ENCODE results near the gene ACTR1B. TPM values are rescaled to one million over a fixed set of nuclear protein-coding genes. Genes with fewer than 3 reads are reported as not detected.
"Not testable (repeated sequence)": the region's sequence is repeated elsewhere in the genome, so short reads cannot be mapped to it uniquely, and the experiment has no call there.

Gene ACTR1B
- total RNA-seq, 1 experiment from 2014 or later, result 28.3 TPM

DNA sequence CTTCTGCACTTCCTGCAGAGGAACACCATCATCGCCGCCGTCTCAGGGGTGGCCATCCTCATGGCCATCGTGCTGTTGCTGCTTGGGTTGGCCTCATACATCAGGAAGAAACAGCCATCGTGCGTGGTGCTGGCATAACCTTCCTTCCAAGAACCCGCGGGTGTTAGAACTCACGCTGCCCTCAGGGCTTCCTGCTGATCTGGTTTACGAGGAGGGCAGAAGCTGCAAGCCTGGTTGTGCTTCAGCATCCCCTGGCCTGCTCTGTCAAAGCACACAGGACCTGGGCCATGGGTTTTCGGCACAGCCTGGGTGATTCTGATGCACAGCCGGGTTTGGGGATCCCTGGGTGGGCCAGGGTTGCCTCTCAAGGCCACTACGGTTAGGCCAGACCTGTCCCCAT, 37.3 kb upstream of the ACTR1B start:
- Histone ChIP-seq H3K9me3 (replicated peaks) (no peaks in the 10 kb centered on the region), H3K4me3 (no peak overlapping the region), H3K27ac (no peak overlapping the region), H3K4me1 (replicated peaks) (no peaks in the 10 kb centered on the region), H3K27me3 (replicated peaks) (peaks cover 9% of the 10 kb centered on the region), H3K36me3 (no peaks in the 10 kb centered on the region)
- DNase-seq (ENCODE audit: low read depth in 1 of 2, low spot score in 2 of 2), result no peak

DNA sequence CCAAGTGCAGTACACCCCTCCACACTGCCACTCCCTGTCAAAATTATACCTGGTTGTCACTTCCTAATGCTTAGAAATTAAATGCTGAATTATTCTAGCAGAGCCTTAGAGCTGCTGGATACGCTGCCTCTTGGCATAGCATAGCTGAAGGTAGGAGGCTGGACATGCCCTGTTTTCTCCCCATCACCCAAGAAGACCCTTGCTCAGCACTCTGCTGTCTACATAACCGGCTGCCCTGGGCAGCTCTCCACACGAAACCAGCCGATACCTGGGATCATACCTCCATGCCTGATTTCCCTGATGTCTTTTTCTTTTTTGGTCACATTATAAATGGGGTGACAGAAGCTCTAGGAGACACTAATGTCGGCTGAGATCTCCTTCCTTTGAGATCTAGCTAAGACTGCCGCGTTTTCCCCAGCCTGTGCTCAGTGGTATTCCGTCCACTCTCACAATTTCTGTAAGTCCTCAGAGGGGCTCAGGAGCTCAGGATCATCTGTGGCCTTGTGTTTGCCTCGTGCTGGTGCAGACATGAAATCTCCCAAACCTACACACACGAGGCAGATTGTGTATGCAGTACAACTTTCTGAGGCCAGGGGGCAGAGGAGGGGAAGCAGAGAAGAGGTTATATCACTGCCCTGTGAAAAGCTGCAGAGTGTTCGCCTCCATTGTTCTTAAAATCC, 36.1 kb upstream of the ACTR1B start:
- H3K27me3 ChIP-seq (replicated peaks), result peaks cover 9% of the 10 kb centered on the region
- H3K4me1 ChIP-seq (replicated peaks), result no peaks in the 10 kb centered on the region
- H3K9me3 ChIP-seq (replicated peaks), result no peaks in the 10 kb centered on the region
- H3K27ac ChIP-seq, result no peak overlapping the region
- no peak overlapping the region for H3K4me3 ChIP-seq
- no peaks in the 10 kb centered on the region for H3K36me3 ChIP-seq
- peak; percentile 39 to 56 for DNase-seq (ENCODE audit: low read depth in 1 of 2, low spot score in 2 of 2)

DNA sequence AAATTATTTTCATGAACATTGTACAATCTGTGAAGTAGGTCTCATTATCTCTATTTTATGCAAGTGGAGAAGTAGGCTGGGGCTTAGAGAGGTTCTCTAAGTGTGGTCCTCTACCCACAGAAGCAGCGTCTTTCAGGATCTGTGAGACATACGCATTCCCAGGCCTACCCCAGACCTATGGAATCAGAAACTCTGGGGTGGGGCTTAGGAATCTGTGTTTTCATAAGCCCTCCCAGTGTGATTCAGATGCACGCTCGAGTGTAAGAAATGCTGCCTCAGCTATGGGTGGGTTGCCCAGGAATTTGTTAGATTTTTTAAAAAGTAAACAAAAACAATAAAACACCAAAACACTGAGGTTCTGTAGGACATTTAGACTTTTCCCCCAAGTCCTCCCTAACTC, 34.7 kb upstream of the ACTR1B start:
- H3K27me3 ChIP-seq (replicated peaks), result peaks cover under 1% of the 10 kb centered on the region; the same call in 1 of the 2 replicates
- DNase-seq (ENCODE audit: low read depth in 1 of 2, low spot score in 2 of 2), result no peak
- no peak overlapping the region for H3K4me3 ChIP-seq
- no peak overlapping the region for H3K27ac ChIP-seq
- no peaks in the 10 kb centered on the region for H3K9me3 ChIP-seq (replicated peaks)
- no peaks in the 10 kb centered on the region for H3K4me1 ChIP-seq (replicated peaks)
- H3K36me3 ChIP-seq, result no peaks in the 10 kb centered on the region

DNA sequence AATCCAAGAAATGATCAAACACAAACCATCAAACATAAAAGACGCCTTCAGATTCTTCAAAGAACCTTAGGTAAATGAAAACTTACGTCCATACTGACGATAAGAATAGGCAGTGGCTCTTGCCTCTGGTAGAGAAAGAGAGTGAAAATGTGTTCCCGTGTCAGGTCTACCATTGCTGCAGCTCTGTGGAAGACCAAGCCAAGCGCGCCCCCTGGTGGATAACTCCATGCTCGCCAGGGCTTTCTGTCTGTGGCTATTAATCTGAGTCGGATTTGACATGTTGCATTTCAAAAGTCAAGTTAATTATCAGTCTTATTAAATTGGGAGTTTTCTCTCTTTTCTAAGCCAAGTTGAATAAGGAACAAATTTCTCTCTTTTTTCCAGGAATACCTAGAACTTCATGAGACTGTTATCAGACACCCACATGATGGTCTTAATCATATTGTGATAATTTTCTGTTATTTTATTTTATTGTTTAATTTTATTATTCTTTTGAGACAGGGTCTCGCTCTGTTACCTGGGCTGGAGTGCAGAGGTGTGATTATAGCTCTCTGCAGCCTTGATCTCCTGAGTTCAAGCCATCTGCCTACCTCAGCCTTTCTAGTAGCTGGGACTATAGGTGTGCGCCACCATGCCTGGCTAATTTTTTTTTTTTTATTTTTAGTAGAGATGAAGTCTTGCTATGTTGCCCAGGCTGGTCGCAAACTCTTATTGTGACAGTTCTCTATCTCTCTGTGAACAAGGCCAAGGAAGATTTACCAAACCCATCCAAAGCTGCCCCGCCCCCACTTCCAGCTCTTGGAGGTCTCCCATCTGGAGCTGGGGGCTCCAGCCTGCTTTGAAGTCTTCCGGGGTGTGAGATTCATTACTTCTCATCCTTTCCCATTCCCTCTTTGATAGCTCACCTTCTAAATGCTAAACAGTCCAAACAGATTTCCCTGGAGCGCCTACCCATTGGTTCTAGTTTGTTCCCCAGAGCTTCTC, 33.7 kb upstream of the ACTR1B start:
- Histone ChIP-seq H3K9me3 (replicated peaks) (no peaks in the 10 kb centered on the region), H3K27me3 (replicated peaks) (no peaks in the 10 kb centered on the region), H3K36me3 (no peaks in the 10 kb centered on the region), H3K4me3 (no peak overlapping the region), H3K4me1 (replicated peaks) (no peaks in the 10 kb centered on the region), H3K27ac (no peak overlapping the region)
- peak; percentile 52 to 84 for DNase-seq (ENCODE audit: low read depth in 1 of 2, low spot score in 2 of 2)

DNA sequence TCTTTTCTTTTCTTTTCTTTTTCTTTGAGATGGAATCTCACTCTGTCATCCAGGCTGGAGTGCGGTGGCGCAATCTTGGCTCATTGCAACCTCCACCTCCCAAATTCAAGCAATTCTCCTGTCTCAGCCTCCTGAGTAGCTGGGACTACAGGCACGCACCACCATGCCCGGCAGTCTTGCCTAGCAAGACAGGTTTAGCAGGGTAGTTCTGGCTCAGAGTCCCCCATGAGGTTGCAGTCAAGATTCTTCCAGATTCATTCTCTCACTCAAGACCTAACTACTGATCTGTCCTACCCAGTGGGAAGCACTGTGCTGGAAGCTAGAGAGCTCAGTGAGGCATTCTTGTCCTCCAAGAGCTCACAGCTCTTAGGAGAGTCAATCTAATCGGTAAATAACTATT, 31.9 kb upstream of the ACTR1B start:
- Histone ChIP-seq H3K9me3 (replicated peaks) (no peaks in the 10 kb centered on the region), H3K4me3 (no peak overlapping the region), H3K4me1 (replicated peaks) (no peaks in the 10 kb centered on the region), H3K27ac (no peak overlapping the region), H3K36me3 (no peaks in the 10 kb centered on the region), H3K27me3 (replicated peaks) (no peaks in the 10 kb centered on the region)
- no peak for DNase-seq (ENCODE audit: low read depth in 1 of 2, low spot score in 2 of 2)

GRCh38 chr2:97693476-97693875, 29.6 kb upstream of the ACTR1B start:
- no peaks in the 10 kb centered on the region for H3K27me3 ChIP-seq (replicated peaks)
- DNase-seq (ENCODE audit: low read depth in 1 of 2, low spot score in 2 of 2), result no peak
- H3K36me3 ChIP-seq, result no peaks in the 10 kb centered on the region
- no peak overlapping the region for H3K27ac ChIP-seq
- no peaks in the 10 kb centered on the region for H3K4me1 ChIP-seq (replicated peaks)
- H3K4me3 ChIP-seq, result no peak overlapping the region
- H3K9me3 ChIP-seq (replicated peaks), result no peaks in the 10 kb centered on the region

DNA sequence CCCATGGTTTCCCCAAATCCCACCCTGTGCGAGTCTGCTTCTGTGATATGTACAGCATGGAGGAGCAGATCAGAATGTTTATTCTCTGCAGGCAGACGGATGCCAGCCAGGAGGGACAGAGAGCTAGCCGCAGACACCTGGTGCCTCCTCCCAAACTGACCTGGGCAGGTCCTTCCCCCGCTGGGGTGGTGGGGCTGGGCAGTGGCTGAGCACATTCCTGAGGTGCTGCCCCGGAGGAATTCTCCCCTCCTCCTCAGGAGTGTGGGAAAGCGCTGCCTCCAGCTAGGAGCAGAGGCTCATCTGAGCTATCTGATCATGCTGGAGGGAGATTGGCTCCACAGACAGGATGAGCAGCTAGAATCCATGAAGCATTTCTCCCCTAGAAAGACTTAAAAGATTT, 27.3 kb upstream of the ACTR1B start:
- Histone ChIP-seq H3K9me3 (replicated peaks) (no peaks in the 10 kb centered on the region), H3K27me3 (replicated peaks) (no peaks in the 10 kb centered on the region), H3K27ac (no peak overlapping the region), H3K4me3 (no peak overlapping the region), H3K4me1 (replicated peaks) (no peaks in the 10 kb centered on the region), H3K36me3 (no peaks in the 10 kb centered on the region)
- DNase-seq (ENCODE audit: low read depth in 1 of 2, low spot score in 2 of 2), result no peak

- Histone ChIP-seq H3K4me3 (no peak overlapping the region), H3K9me3 (replicated peaks) (no peaks in the 10 kb centered on the region), H3K4me1 (replicated peaks) (no peaks in the 10 kb centered on the region), H3K27ac (no peak overlapping the region), H3K27me3 (replicated peaks) (no peaks in the 10 kb centered on the region), H3K36me3 (no peaks in the 10 kb centered on the region)
- no peak for DNase-seq (ENCODE audit: low read depth in 1 of 2, low spot score in 2 of 2)
Measured at GRCh38 chr2:97688062-97688827, 24.4 kb upstream of the ACTR1B start.

GRCh38 chr2:97687235-97687634, 23.4 kb upstream of the ACTR1B start:
- DNase-seq (ENCODE audit: low read depth in 1 of 2, low spot score in 2 of 2); H3K27ac ChIP-seq; H3K4me1 ChIP-seq (replicated peaks); H3K4me3 ChIP-seq; H3K9me3 ChIP-seq (replicated peaks); H3K27me3 ChIP-seq (replicated peaks); H3K36me3 ChIP-seq: not testable (repeated sequence)

DNA sequence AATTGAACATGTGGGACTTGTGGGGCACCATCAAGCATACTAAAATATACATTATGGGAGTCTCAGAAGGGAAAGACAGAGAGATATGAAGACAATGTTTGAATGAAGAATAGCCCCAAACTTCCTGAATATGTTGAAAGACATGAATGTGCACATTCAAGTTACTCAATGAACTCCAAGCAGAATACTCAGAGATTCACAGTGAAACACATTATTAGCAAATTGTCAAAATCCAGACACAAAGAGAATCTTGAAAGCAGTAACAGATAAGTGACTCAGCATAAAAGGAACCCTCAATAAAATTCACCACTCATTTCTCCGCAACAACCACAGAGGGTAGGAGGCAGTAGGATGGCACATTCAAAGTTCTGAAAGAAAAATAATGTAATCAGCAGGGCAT, 14.5 kb upstream of the ACTR1B start:
- Histone ChIP-seq H3K4me1 (replicated peaks) (no peaks in the 10 kb centered on the region), H3K4me3 (no peak overlapping the region), H3K9me3 (replicated peaks) (no peaks in the 10 kb centered on the region), H3K27me3 (replicated peaks) (no peaks in the 10 kb centered on the region), H3K36me3 (no peaks in the 10 kb centered on the region), H3K27ac (no peak overlapping the region)
- no peak for DNase-seq (ENCODE audit: low read depth in 1 of 2, low spot score in 2 of 2)

DNA sequence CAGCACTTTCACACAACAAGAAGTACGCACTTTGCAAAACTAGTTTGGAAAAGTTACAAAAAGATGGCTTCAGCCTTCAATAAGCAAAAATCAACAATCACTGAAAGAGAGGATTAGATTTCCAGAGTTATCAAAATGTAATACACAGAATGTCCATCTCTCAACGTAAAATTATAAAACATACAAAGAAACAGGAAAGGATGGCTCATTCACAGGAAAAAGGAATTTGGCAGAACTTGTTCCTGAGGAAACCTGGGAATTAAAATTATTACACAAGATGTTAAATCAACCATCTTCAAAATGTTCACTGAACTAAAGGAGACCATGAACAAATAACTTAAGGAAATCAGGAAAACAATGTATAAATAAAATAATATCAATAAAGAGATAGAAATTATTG, 13.6 kb upstream of the ACTR1B start:
- H3K27me3 ChIP-seq (replicated peaks), result no peaks in the 10 kb centered on the region
- no peaks in the 10 kb centered on the region for H3K4me1 ChIP-seq (replicated peaks)
- H3K9me3 ChIP-seq (replicated peaks), result no peaks in the 10 kb centered on the region
- H3K36me3 ChIP-seq, result no peaks in the 10 kb centered on the region
- no peak for DNase-seq (ENCODE audit: low read depth in 1 of 2, low spot score in 2 of 2)
- no peak overlapping the region for H3K27ac ChIP-seq
- no peak overlapping the region for H3K4me3 ChIP-seq

DNA sequence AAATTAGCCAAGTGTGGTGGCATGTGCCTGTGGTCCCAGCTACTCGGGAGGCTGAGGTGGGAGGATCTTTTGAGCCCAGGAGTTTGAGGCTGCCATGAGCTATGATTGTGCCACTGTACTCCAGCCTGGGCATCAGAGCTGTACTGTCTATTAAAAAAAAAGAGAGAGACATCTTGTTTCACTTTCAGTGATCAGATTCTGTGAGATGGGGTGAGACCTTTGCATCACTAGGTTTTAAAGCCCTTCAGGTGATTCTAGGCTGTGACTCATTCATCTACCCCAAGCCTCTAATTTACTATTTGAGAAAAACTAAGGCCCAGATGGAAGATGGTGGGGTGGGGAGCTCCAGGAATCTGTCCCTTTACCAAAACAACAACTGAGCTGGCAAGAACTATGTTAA, 12.8 kb upstream of the ACTR1B start:
- H3K4me3 ChIP-seq, result no peak overlapping the region
- H3K36me3 ChIP-seq, result no peaks in the 10 kb centered on the region
- no peaks in the 10 kb centered on the region for H3K4me1 ChIP-seq (replicated peaks)
- no peaks in the 10 kb centered on the region for H3K9me3 ChIP-seq (replicated peaks)
- peak in 1 of 2 experiments; percentile 28 for DNase-seq (ENCODE audit: low read depth in 1 of 2, low spot score in 2 of 2)
- H3K27me3 ChIP-seq (replicated peaks), result no peaks in the 10 kb centered on the region
- no peak overlapping the region for H3K27ac ChIP-seq

DNA sequence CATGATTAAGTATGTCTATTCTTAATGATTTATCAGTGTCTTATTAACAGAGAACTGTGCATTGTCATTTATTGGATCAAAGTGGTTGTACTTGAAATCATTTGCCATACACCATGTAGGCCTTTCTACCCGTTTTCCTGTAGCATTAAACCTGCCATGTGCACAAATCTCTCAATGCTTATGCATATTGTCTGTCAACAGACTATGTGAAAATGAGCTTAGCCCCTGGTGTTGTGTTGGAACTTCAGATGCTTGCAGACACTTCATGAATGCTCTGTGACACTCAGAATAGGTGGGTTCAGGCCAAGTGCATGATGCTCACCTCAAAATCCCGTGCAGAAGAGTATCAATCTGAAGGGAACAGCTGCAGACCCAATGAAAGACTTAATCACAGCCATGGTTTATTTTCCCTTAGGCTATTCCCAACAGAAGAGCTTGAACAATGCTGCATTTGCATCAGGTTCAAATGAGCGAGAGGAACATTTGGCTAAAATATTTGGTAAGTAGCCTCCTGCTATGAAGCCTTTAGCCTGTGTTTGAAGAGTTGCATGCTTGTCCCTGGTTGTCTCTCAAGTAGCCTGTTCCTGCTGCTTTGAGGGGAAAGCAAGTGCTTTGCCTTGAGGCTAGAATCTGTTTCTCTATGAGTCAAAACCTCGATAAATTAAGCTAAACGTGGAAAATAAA, 11.7 kb upstream of the ACTR1B start:
- H3K36me3 ChIP-seq, result no peaks in the 10 kb centered on the region
- no peak overlapping the region for H3K27ac ChIP-seq
- H3K27me3 ChIP-seq (replicated peaks), result no peaks in the 10 kb centered on the region
- peak in 1 of 2 experiments; percentile 0 for DNase-seq (ENCODE audit: low read depth in 1 of 2, low spot score in 2 of 2)
- no peaks in the 10 kb centered on the region for H3K4me1 ChIP-seq (replicated peaks)
- no peak overlapping the region for H3K4me3 ChIP-seq
- H3K9me3 ChIP-seq (replicated peaks), result no peaks in the 10 kb centered on the region
